Ovary (tissue), 9 donors: ENCODE measurements around the gene LAMC3. TPM values are rescaled to one million over a fixed set of nuclear protein-coding genes. Genes with fewer than 3 reads are reported as not detected.

Experiments
- DNase-seq, 5 donors: peaks; one replicate each; pipeline ENCODE4 v3.0.0-alpha.2; 2019 to 2020
- H3K27ac ChIP-seq, 2 donors: fragments of 200-600 bp; one replicate each; pipeline versions ENCODE4 v1.5.1 to v1.8.0; 2019 to 2022
- H3K27me3 ChIP-seq: fragments of 200-600 bp; one replicate; pipeline ENCODE4 v1.8.0; 2022
- H3K36me3 ChIP-seq: fragments of 200-600 bp; sonication (generic); one replicate; pipeline ENCODE4 v1.5.1; 2019
- H3K4me1 ChIP-seq: one replicate; pipeline ENCODE4 v1.8.1; 2013; ENCODE audit warnings: mild to moderate bottlenecking, moderate library complexity; ENCODE audit not compliant: insufficient read depth
- H3K4me3 ChIP-seq: fragments of 200-600 bp; sonication (generic); one replicate; pipeline ENCODE4 v1.5.1; 2017
- H3K9me3 ChIP-seq, 2 donors: fragments of 200-600 bp in 1 of 2; sonication (generic) in 1 of 2; one replicate each; pipeline versions ENCODE4 v1.5.1 to v1.8.1; 2013 to 2019; ENCODE audit warnings: mild to moderate bottlenecking in 1 of 2, moderate library complexity in 1 of 2
- EP300 ChIP-seq: sonication (generic); formaldehyde crosslinking; IDR thresholded peaks from one replicate; pipeline ENCODE4 v1.6.1; 2017; ENCODE audit warnings: antibody characterized with exemption
- POLR2A ChIP-seq: fragments of 450-650 bp; IDR thresholded peaks from one replicate; pipeline ENCODE4 v1.6.1; 2017; ENCODE audit warnings: antibody characterized with exemption, mild to moderate bottlenecking, moderate library complexity
- WGBS, 3 donors: extraction: QIAGEN DNeasy Blood & Tissue Kit in 1 of 3; methylation state at CpG; one replicate each; pipeline versions ENCODE4 v1.1.5 to v1.1.7; 2013 to 2017; 5-methylcytosine and 5-hydroxymethylcytosine counted together
- intact Hi-C, 4 donors: fragments of 100-400 bp; cut with DNase I; formaldehyde crosslinking; loops; one replicate each; pipeline versions ENCODE4 v1.11.0 to v1.15.1; 2022 to 2023
- polyA plus RNA-seq, 2 donors: library from polyadenylated mRNA; stranded (reverse); fragments of 200-250 nt in 1 of 2; fragments of 350-450 nt in 1 of 2; fragmentation: Illumina TruSeq in 1 of 2; extraction: RNeasy Lipid Tissue Mini Kit (QIAGEN cat#74804) in 1 of 2; gene quantifications; one replicate each; pipeline ENCODE4 v1.2.3, GENCODE V29; 2013 to 2014
- total RNA-seq, 7 donors: library from RNA; depleted of rRNA in 2 of 7; stranded (reverse); fragments of >200 nt in 2 of 7; fragmentation: NEBNext Ultra II Directional in 3 of 7; extraction: Animal tissue kit (Norgen Biotek cat#: 25700) in 3 of 7; gene quantifications; one replicate each; pipeline versions ENCODE4 v1.1.0 to v1.2.4, GENCODE V29; 2016 to 2023
- TF ChIP-seq, protein P1 (sequence below), 3 donors: fragments of 450-650 bp in 2 of 3; fragments of 200-600 bp in 1 of 3; IDR thresholded peaks; one replicate each; pipeline versions ENCODE4 v1.5.1 to v1.8.0; 2016 to 2022; ENCODE audit warnings: antibody characterized with exemption in 3 of 3, mild to moderate bottlenecking in 1 of 3
- donor health status: DM: no; HTN: no; CAD: no; lungs with moderate emphysema.
- donor health status: DM: no; HTN: no; CAD: no.
- donor health status: Bipolar disorder and iron deficiency.
- donor health status: DM: yes; HTN: yes; CAD: no.
- donor health status: DM: no; HTN: no; CAD: no.
- donor health status: DM: yes; HTN: yes; CAD: no.

The LAMC3 gene
- total and polyA plus RNA-seq, 9 donors: 0.48 to 5.7 (median 1.8) TPM

DNA sequence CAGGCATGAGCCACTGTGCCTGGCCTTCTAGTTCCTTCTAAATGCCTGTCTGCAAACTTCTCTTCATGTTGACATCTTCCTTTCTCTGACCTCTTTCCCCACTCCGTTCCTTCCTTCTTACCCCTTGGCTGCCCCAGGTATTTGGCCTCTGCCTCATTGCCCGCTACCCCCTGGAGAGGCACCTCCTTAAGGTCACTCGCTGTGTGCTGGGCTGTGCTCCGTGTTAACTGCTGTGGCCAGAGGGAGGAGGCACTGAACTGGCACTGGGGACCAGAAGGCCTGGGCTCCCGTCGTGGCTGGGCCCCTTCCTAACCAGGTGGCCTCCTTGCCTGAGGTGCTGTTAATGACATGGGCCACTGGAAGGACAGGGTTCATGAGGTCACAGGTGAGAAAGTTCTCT is 39.4 kb downstream of the LAMC3 start:
- Histone ChIP-seq H3K9me3 (no peaks in the 10 kb centered on the region), H3K4me3 (no peak overlapping the region), H3K27ac (no peak overlapping the region), H3K4me1 (no peaks in the 10 kb centered on the region), H3K36me3 (no peaks in the 10 kb centered on the region), H3K27me3 (no peaks in the 10 kb centered on the region)
- WGBS, 3 donors: 47 to 70% (median 66%) methylated on average over 6 of the region's 6 CpGs
- DNase-seq: no peak
- TF ChIP-seq POLR2A: no peak
- no peak for TF ChIP-seq EP300
- TF ChIP-seq, protein P1, sequence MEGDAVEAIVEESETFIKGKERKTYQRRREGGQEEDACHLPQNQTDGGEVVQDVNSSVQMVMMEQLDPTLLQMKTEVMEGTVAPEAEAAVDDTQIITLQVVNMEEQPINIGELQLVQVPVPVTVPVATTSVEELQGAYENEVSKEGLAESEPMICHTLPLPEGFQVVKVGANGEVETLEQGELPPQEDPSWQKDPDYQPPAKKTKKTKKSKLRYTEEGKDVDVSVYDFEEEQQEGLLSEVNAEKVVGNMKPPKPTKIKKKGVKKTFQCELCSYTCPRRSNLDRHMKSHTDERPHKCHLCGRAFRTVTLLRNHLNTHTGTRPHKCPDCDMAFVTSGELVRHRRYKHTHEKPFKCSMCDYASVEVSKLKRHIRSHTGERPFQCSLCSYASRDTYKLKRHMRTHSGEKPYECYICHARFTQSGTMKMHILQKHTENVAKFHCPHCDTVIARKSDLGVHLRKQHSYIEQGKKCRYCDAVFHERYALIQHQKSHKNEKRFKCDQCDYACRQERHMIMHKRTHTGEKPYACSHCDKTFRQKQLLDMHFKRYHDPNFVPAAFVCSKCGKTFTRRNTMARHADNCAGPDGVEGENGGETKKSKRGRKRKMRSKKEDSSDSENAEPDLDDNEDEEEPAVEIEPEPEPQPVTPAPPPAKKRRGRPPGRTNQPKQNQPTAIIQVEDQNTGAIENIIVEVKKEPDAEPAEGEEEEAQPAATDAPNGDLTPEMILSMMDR (IDR thresholded peaks at IDR 0.05): no peak
- intact Hi-C loops: loop anchor here in 2 of 4 donors (5.0 to 10.0 kb wide), 3 partner anchors 181 to 351 kb away; no protein-coding TSS in a partner anchor

DNA sequence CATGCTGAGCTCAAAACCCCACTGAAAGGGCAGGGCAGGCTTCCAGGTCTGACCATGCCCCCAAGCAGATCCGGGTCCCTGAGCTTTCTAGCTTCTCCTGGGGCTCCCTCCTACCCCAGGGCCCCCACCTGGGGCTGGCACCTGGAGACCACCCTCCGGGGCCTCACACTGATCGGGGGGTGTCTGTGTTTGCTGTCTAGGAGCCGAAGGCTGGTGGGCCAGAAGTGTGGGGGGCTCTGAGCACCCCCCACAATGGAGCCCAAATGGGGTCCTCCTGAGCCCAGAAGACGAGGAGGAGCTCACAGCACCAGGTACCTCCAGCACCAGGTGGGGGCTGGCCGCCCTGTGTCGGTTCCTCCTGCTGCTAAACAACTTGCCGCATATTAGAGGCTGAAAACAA is 39.8 kb downstream of the LAMC3 start:
- no peak for DNase-seq
- TF ChIP-seq EP300 (no peak), POLR2A (no peak)
- TF ChIP-seq, protein P1 (IDR thresholded peaks at IDR 0.05): no peak
- intact Hi-C loops: loop anchor here in 2 of 4 donors (5.0 to 10.0 kb wide), 3 partner anchors 182 to 352 kb away; no protein-coding TSS in a partner anchor
- no peak overlapping the region for H3K4me3 ChIP-seq
- H3K27me3 ChIP-seq: no peaks in the 10 kb centered on the region
- H3K4me1 ChIP-seq: no peaks in the 10 kb centered on the region
- no peak overlapping the region for H3K27ac ChIP-seq
- H3K36me3 ChIP-seq: no peaks in the 10 kb centered on the region
- H3K9me3 ChIP-seq: no peaks in the 10 kb centered on the region
- 91 to 94% (median 93%) methylated on average over 8 of the region's 8 CpGs for WGBS, 3 donors

DNA sequence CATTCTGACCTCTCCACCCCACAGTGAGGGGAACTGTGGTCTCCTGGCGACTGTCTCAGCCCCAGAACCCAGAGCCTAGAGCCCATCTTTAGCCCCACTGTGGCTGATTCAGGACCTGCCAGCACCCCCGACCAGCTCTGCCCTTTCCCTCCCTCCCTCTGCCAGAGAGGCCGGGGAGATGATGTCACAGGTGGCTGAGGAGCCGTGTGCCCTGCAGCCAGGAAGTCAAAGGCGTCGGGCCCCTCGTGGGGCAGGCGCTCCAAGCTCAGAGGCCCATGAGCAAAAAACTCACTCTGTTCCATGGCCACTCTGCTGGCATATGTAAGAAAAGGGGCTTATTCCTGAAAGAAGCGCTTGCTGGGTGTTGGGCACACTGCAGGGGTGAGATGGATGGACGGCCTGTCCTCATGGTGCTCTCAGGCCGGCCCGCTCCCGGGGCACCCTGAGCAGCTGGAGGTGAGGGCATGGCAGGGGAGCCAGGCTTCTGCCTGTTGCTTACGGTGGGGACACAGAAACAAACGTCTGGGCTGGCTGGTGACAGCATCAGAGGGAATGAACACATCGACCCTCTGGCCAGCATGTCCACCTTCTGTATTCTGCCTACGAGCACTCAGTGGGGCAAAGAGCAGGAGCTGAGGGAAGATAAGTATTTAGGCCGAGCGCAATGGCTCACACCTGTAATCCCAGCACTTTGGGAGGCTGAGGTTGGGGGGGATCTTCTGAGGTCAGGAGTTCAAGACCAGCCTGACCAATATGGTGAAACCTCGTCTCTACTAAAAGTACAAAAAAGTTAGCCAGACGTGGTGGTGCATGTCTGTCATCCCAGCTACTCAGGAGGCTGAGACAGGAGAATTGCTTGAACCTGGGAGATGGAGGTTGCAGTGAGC is 41.1 kb downstream of the LAMC3 start:
- no peak for TF ChIP-seq POLR2A
- no peak for TF ChIP-seq EP300
- TF ChIP-seq, protein P1 (IDR thresholded peaks at IDR 0.05): no peak
- no peaks in the 10 kb centered on the region for H3K27me3 ChIP-seq
- H3K4me3 ChIP-seq: no peak overlapping the region
- H3K36me3 ChIP-seq: no peaks in the 10 kb centered on the region
- H3K9me3 ChIP-seq: no peaks in the 10 kb centered on the region
- 68 to 77% (median 69%) methylated on average over 21 of the region's 21 CpGs for WGBS, 3 donors
- no peak for DNase-seq
- H3K4me1 ChIP-seq: no peaks in the 10 kb centered on the region
- intact Hi-C loops: loop anchor here in 2 of 4 donors (5.0 to 10.0 kb wide), 3 partner anchors 183 to 353 kb away; no protein-coding TSS in a partner anchor
- H3K27ac ChIP-seq: no peak overlapping the region

DNA sequence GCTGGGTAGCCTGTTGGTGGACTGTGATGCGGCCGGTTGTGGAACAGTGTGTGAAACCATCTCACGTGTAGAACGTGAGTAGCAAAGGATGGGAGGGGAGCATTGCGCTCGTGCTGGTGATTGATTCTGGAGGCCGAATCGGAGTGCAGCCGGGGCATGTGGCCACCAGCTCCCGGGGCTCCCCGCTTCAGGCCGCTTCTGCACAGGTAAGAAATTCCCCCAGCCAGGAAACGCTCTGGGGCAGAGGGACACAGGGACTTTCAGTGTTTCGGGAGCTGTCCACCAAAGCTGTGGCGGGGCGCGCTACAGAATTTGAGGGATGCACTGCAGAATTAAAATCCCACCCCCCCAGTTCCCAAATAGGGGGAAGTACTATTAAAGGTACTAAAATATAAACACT is 41.9 kb downstream of the LAMC3 start:
- Histone ChIP-seq H3K9me3 (no peaks in the 10 kb centered on the region), H3K27ac (no peak overlapping the region), H3K27me3 (no peaks in the 10 kb centered on the region), H3K36me3 (no peaks in the 10 kb centered on the region), H3K4me1 (no peaks in the 10 kb centered on the region), H3K4me3 (no peak overlapping the region)
- TF ChIP-seq EP300 (no peak), POLR2A (no peak)
- TF ChIP-seq, protein P1 (IDR thresholded peaks at IDR 0.05): no peak
- intact Hi-C loops: no loop called here
- WGBS, 3 donors: 86 to 88% (median 88%) methylated on average over 17 of the region's 17 CpGs
- no peak for DNase-seq
